Neural cell (in vitro differentiated cells): ENCODE measurements around the gene TGFBI. TPM values are rescaled to one million over a fixed set of nuclear protein-coding genes. Genes with fewer than 3 reads are reported as not detected.

Experiments
- H2AFZ ChIP-seq: fragments of 200-600, 300-800 bp; sonication (generic), shearing (Covaris generic); 2 replicates; pipeline ENCODE4 v1.6.0; 2014; ENCODE audit warnings: low read depth, mild to moderate bottlenecking, antibody characterized with exemption, low read length, moderate library complexity
- H3F3A ChIP-seq: fragments of 200-600 bp; shearing (Covaris generic); 2 replicates; pipeline ENCODE4 v1.6.1; 2016; ENCODE audit warnings: mild to moderate bottlenecking, moderate library complexity, mixed read lengths, antibody characterized with exemption, low read length; ENCODE audit not compliant: insufficient read depth, poor library complexity, severe bottlenecking
- H3K27ac ChIP-seq: fragments of 200-600, 300-800 bp; sonication (generic), shearing (Covaris generic); 2 replicates; pipeline ENCODE4 v1.5.1; 2014; ENCODE audit warnings: mild to moderate bottlenecking, low read length, moderate library complexity
- H3K27me3 ChIP-seq: fragments of 300-800, 200-600 bp; sonication (generic), shearing (Covaris generic); 2 replicates; pipeline ENCODE4 v1.6.0; 2014; ENCODE audit warnings: mild to moderate bottlenecking, low read depth, low read length, moderate library complexity; ENCODE audit not compliant: insufficient read depth
- H3K36me3 ChIP-seq: fragments of 300-800, 200-600 bp; sonication (generic), shearing (Covaris generic); 2 replicates; pipeline ENCODE4 v1.5.1; 2014; ENCODE audit warnings: mild to moderate bottlenecking, antibody characterized with exemption, low read length, moderate library complexity; ENCODE audit not compliant: insufficient read depth
- H3K4me2 ChIP-seq: fragments of 300-800, 200-600 bp; sonication (generic), shearing (Covaris generic); 2 replicates; pipeline ENCODE4 v1.6.0; 2014; ENCODE audit warnings: mild to moderate bottlenecking, low read length
- H3K4me3 ChIP-seq: fragments of 300-800, 200-600 bp; sonication (generic), shearing (Covaris generic); 2 replicates; pipeline ENCODE4 v1.5.1; 2014; ENCODE audit warnings: mild to moderate bottlenecking, low read length, moderate library complexity
- H3K79me2 ChIP-seq: fragments of 200-600 bp; shearing (Covaris generic); replicated peaks from 2 replicates; pipeline ENCODE4 v1.6.0; 2014; ENCODE audit warnings: mild to moderate bottlenecking, low read length, moderate library complexity; ENCODE audit not compliant: insufficient read depth
- H3K9ac ChIP-seq: fragments of 300-800, 200-600 bp; sonication (generic), shearing (Covaris generic); 2 replicates; pipeline ENCODE4 v1.6.1; 2016; ENCODE audit warnings: mild to moderate bottlenecking, low read length, mixed read lengths
- H3K9me2 ChIP-seq: fragments of 200-600 bp; shearing (Covaris generic); 2 replicates; pipeline ENCODE4 v1.6.1; 2016; ENCODE audit warnings: mild to moderate bottlenecking, low read length, mixed read lengths; ENCODE audit not compliant: insufficient read depth
- H3K9me3 ChIP-seq: fragments of 200-600, 300-800 bp; sonication (generic), shearing (Covaris generic); 2 replicates; pipeline ENCODE4 v1.6.1; 2016; ENCODE audit warnings: mild to moderate bottlenecking, mixed run types, low read length, moderate library complexity, mixed read lengths
- H4K20me1 ChIP-seq: fragments of 200-600 bp; shearing (Covaris generic); 2 replicates; pipeline ENCODE4 v1.6.1; 2016; ENCODE audit warnings: mild to moderate bottlenecking, mixed run types; ENCODE audit not compliant: insufficient read depth
- CTCF ChIP-seq: fragments of 450-650 bp; IDR thresholded peaks from 2 replicates; pipeline ENCODE4 v1.5.1; 2014; ENCODE audit warnings: antibody characterized with exemption, mild to moderate bottlenecking, moderate library complexity; ENCODE audit not compliant: poor library complexity, severe bottlenecking
- EP300 ChIP-seq: fragments of 450-650 bp; conservative IDR thresholded peaks from 2 replicates; pipeline ENCODE4 v1.6.1; 2014; ENCODE audit warnings: antibody characterized with exemption, mild to moderate bottlenecking, moderate library complexity; ENCODE audit not compliant: poor library complexity, severe bottlenecking
- EZH2 ChIP-seq: fragments of 200-600, 300-800 bp; shearing (Covaris generic), sonication (generic); IDR thresholded peaks from 2 replicates; pipeline ENCODE4 v1.6.1; 2014; ENCODE audit warnings: antibody characterized with exemption, low read length, borderline replicate concordance, mild to moderate bottlenecking; ENCODE audit not compliant: insufficient read depth, poor library complexity, severe bottlenecking
- MXI1 ChIP-seq: fragments of 450-650 bp; conservative IDR thresholded peaks from 2 replicates; pipeline ENCODE4 v1.6.1; 2014; ENCODE audit warnings: antibody characterized with exemption, mild to moderate bottlenecking; ENCODE audit not compliant: poor library complexity, severe bottlenecking
- POLR2AphosphoS5 ChIP-seq: IDR thresholded peaks from 2 replicates; pipeline ENCODE4 v1.6.1; 2012
- RAD21 ChIP-seq: fragments of 450-650 bp; conservative IDR thresholded peaks from 2 replicates; pipeline ENCODE4 v1.6.1; 2014; ENCODE audit warnings: antibody characterized with exemption, mild to moderate bottlenecking, moderate library complexity
- REST ChIP-seq: IDR thresholded peaks from 2 replicates; pipeline ENCODE4 v1.6.1; 2012; ENCODE audit warnings: borderline replicate concordance
- SMC3 ChIP-seq: fragments of 450-650 bp; conservative IDR thresholded peaks from 2 replicates; pipeline ENCODE4 v1.6.1; 2014; ENCODE audit warnings: antibody characterized with exemption, mild to moderate bottlenecking, moderate library complexity; ENCODE audit not compliant: poor library complexity
- TAF1 ChIP-seq: IDR thresholded peaks from 2 replicates; pipeline ENCODE4 v1.6.1; 2012; ENCODE audit warnings: low read depth
- polyA plus RNA-seq: library from polyadenylated mRNA; depleted of rRNA; stranded (reverse); fragments of >200 nt; gene quantifications from 2 replicates; pipeline ENCODE4 v1.2.3, GENCODE V29; 2014

TGFBI gene
- polyA plus RNA-seq, 1 donor from 2014 or later = 0.71 TPM

- Histone ChIP-seq H3K4me3 (no peak overlapping the region), H3F3A (no peaks in the 10 kb centered on the region), H3K36me3 (no peaks in the 10 kb centered on the region), H3K4me2 (no peak overlapping the region), H3K9me3 (no peaks in the 10 kb centered on the region), H4K20me1 (no peaks in the 10 kb centered on the region), H3K27ac (no peak overlapping the region), H3K79me2 (no peaks in the 10 kb centered on the region), H3K9ac (no peak overlapping the region), H2AFZ (no peak overlapping the region), H3K9me2 (no peaks in the 10 kb centered on the region), H3K27me3 (no peaks in the 10 kb centered on the region)
- TF ChIP-seq EZH2 (no peak), TAF1 (no peak), RAD21 (no peak), POLR2AphosphoS5 (no peak), REST (no peak), SMC3 (no peak), CTCF (no peak), EP300 (no peak)
These were observed 49.3 kb upstream of the TGFBI start for GRCh38 chr5:135979510-135979909.

- Histone ChIP-seq H2AFZ (no peak overlapping the region), H3K27ac (no peak overlapping the region), H3K4me2 (no peak overlapping the region), H3K79me2 (no peaks in the 10 kb centered on the region), H3K9me2 (no peaks in the 10 kb centered on the region), H3K4me3 (no peak overlapping the region), H3K27me3 (no peaks in the 10 kb centered on the region), H3K9ac (no peak overlapping the region), H3K36me3 (no peaks in the 10 kb centered on the region), H3F3A (no peaks in the 10 kb centered on the region), H3K9me3 (no peaks in the 10 kb centered on the region), H4K20me1 (no peaks in the 10 kb centered on the region)
- no peak for TF ChIP-seq CTCF
- TF ChIP-seq EP300 = no peak
- TF ChIP-seq TAF1 = no peak
- no peak for TF ChIP-seq MXI1
- TF ChIP-seq RAD21 = no peak
- TF ChIP-seq SMC3 = no peak
- no peak for TF ChIP-seq POLR2AphosphoS5
- TF ChIP-seq EZH2 = no peak
- no peak for TF ChIP-seq REST
These were observed 48.2 kb upstream of the TGFBI start for GRCh38 chr5:135980620-135981019.
